ENCODE measurements around the gene GGACT.

The GGACT gene

GRCh38 chr13:100535426-100536135 lies 53.0 kb downstream of the GGACT start:
- TF ChIP-seq CTCF (IDR thresholded peaks at IDR 0.05; ENCODE audit: insufficient read depth, low read length, missing control alignments), result no peak

GRCh38 chr13:100534911-100535310 lies 53.7 kb downstream of the GGACT start:
- TF ChIP-seq CTCF (IDR thresholded peaks at IDR 0.05; ENCODE audit: insufficient read depth, low read length, missing control alignments), result no peak
- POLR2A ChIA-PET, result no interaction called here
- DNase-seq (ENCODE audit: low read depth, low spot score), result no peak
- CTCF ChIA-PET, result interaction anchor here (1.1 kb wide), 1 partner anchor 11 kb away, joined by 3 read pairs; no protein-coding TSS in a partner anchor
- H3K4me3 ChIP-seq (ENCODE audit: low read depth, low read length), result no peak overlapping the region

More at GRCh38 chr13:100535426-100536135, 53.0 kb downstream of the GGACT start:
- ChIA-PET POLR2A (no interaction called here), CTCF (interaction anchor here (1.3 kb wide), 1 partner anchor 619 kb away, joined by 6 read pairs; no protein-coding TSS in a partner anchor)
- H3K4me3 ChIP-seq (ENCODE audit: low read depth, low read length), result no peak overlapping the region
- DNase-seq (ENCODE audit: low read depth, low spot score), result no peak

DNA sequence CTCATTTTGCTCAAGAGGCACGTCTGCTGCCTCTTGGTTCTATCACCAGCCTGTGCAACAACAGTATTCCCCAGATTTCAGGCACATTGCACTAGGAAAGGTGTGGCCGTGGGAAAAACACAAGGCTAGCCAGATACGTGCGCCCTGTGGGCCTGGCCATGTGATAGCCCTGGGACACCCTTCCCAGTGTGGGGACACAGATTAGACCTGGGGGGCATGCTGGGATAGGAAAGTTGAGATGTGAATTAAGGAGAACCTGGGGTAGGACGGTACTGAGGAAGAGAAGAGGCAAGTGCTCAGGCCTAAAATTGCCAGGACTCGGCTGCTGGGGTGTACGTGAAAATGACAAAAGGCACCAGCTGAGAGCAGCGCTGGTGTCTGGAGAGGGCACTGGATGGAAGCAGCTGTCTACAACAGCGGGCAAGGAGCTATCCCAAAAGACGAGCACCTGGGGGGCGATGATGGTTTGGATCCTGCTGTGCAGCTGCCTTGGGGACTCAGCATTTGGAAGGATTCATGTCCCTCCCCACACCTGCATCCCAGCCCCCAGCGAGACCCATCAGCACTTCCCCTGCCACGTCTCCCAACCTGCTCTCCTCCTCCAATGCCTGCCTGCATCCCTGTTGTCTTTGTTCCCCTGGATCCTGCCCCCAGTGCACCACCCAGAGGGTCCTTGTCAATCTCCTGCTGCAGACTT lies 54.3 kb downstream of the GGACT start:
- POLR2A ChIA-PET, result no interaction called here
- CTCF ChIA-PET, result interaction anchor here (1.1 kb wide), 1 partner anchor 10 kb away, joined by 3 read pairs; no protein-coding TSS in a partner anchor
- DNase-seq (ENCODE audit: low read depth, low spot score), result no peak
- no peak overlapping the region for H3K4me3 ChIP-seq (ENCODE audit: low read depth, low read length)
- TF ChIP-seq CTCF (IDR thresholded peaks at IDR 0.05; ENCODE audit: insufficient read depth, low read length, missing control alignments), result no peak

- TF ChIP-seq CTCF (IDR thresholded peaks at IDR 0.05; ENCODE audit: insufficient read depth, low read length, missing control alignments), result no peak
- H3K4me3 ChIP-seq (ENCODE audit: low read depth, low read length), result no peak overlapping the region
- ChIA-PET POLR2A (no interaction called here), CTCF (interaction anchor here (3.3 kb wide), 1 partner anchor 9 kb away, joined by 15 read pairs; no protein-coding TSS in a partner anchor)
- no peak for DNase-seq (ENCODE audit: low read depth, low spot score)
Observed at GRCh38 chr13:100533588-100534041, 55.0 kb downstream of the GGACT start.

DNA sequence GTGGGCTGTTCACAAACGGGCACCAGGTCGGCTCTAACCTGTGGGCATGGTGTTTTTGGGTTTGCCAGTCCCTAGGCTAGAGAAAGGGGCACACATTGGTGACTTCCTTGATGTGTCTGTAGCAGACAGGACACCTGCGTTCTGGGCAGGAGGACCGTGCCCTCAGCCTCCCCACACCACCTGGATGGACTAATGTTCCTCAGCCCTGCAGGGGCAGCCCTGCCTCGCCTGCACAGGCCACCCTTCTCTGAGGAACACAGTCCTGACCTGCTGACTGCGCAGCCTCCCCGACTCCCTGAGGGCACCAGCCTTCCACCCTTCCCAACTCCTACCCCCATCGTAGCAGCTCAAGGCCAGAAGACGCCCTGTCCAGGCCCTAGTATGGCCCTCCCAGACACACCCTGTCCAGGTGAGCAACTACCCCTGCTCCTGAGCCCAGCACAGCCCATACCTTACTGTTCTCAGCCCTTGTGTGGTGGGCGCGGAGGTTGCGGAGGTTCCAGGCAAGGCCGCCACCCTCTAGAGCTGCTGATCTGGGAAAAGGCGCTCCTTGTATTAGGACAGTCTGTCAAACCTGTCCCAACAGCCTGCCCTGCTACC lies 55.7 kb downstream of the GGACT start:
- CTCF ChIA-PET, result interaction anchor here (3.3 kb wide), 1 partner anchor 10 kb away, joined by 15 read pairs; no protein-coding TSS in a partner anchor
- POLR2A ChIA-PET, result no interaction called here

More for the DNA sequence above, 55.7 kb downstream of the GGACT start:
- no peak for TF ChIP-seq CTCF (IDR thresholded peaks at IDR 0.05; ENCODE audit: insufficient read depth, low read length, missing control alignments)
- no peak for DNase-seq (ENCODE audit: low read depth, low spot score)
- H3K4me3 ChIP-seq (ENCODE audit: low read depth, low read length), result no peak overlapping the region

Data from AG04449 (cell line).